ENCODE results near the gene ERG28. TPM values are rescaled to one million over a fixed set of nuclear protein-coding genes. Genes with fewer than 3 reads are reported as not detected.

ERG28 gene
- total RNA-seq, 1 experiment from 2014 or later, result 29.1 TPM

DNA sequence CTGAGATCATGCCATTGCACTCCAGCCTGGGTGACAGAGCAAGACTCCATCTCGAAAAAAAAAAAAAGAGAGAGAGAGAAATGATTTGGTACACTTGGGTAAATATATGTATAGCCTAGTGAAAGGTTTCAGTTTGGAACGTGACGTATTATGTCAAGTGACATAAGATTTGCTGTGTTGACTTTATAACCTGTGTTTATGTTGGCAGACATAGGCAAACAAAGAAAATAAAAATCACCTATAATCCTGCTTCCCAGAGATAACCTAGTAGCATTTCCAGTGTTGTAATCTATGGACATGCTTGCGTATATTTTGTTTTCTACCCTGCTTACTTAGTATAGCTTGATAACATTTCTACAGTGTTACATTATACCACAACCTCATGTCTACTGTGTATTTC lies 16.7 kb downstream of the ERG28 start:
- Histone ChIP-seq H3K4me2 (ENCODE audit: insufficient read depth, insufficient read length, low read length) (no peak overlapping the region), H3K27ac (ENCODE audit: insufficient read length, low read depth, low read length) (no peak overlapping the region)
- no peaks in the 10 kb centered on the region for H3K4me1 Mint-ChIP-seq

More for the DNA sequence above, 16.7 kb downstream of the ERG28 start:
- TF ChIP-seq, protein P1, sequence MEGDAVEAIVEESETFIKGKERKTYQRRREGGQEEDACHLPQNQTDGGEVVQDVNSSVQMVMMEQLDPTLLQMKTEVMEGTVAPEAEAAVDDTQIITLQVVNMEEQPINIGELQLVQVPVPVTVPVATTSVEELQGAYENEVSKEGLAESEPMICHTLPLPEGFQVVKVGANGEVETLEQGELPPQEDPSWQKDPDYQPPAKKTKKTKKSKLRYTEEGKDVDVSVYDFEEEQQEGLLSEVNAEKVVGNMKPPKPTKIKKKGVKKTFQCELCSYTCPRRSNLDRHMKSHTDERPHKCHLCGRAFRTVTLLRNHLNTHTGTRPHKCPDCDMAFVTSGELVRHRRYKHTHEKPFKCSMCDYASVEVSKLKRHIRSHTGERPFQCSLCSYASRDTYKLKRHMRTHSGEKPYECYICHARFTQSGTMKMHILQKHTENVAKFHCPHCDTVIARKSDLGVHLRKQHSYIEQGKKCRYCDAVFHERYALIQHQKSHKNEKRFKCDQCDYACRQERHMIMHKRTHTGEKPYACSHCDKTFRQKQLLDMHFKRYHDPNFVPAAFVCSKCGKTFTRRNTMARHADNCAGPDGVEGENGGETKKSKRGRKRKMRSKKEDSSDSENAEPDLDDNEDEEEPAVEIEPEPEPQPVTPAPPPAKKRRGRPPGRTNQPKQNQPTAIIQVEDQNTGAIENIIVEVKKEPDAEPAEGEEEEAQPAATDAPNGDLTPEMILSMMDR (conservative IDR thresholded peaks at IDR 0.05), result no peak
- no peak overlapping the region for H2BK20ac ChIP-seq (ENCODE audit: low read depth, low read length, poor library complexity, severe bottlenecking)
- H2BK5ac ChIP-seq (ENCODE audit: insufficient read length, low read length), result no peak overlapping the region
- H3K27me3 ChIP-seq (ENCODE audit: insufficient read depth, low read length), result no peaks in the 10 kb centered on the region
- no peak overlapping the region for H3K14ac ChIP-seq (ENCODE audit: insufficient read depth, low read length)
- no peak overlapping the region for H3K9ac ChIP-seq (ENCODE audit: extremely low read depth, insufficient read length, low read length)
- no peaks in the 10 kb centered on the region for H3K23me2 ChIP-seq (ENCODE audit: insufficient read length, low read depth, low read length, poor library complexity, severe bottlenecking)
- no peak overlapping the region for H3T11ph ChIP-seq (ENCODE audit: low read length)
- H3K79me1 ChIP-seq (ENCODE audit: insufficient read depth, low read depth, low read length, poor library complexity, severe bottlenecking), result no peaks in the 10 kb centered on the region
- Mint-ChIP-seq H3K9me3 (no peaks in the 10 kb centered on the region), H3K36me3 (ENCODE audit: insufficient read depth in 1 of 3, low read depth in 3 of 3) (peaks cover 0 to 12% (median 5%) of the 10 kb centered on the region in 3 experiments; a peak in 4 of 7 replicates), H3K27me3 (ENCODE audit: low read depth) (no peaks in the 10 kb centered on the region), H3K4me3 (no peak overlapping the region), H3K27ac (no peak overlapping the region)
- H3K79me2 ChIP-seq (ENCODE audit: insufficient read depth, low read length), result no peaks in the 10 kb centered on the region
- H3K23ac ChIP-seq (ENCODE audit: insufficient read length, low read depth, low read length), result no peak overlapping the region
- no peak for DNase-seq
- no peak overlapping the region for H4K5ac ChIP-seq (ENCODE audit: insufficient read length, low read depth, low read length)
- H4K20me1 ChIP-seq (ENCODE audit: control insufficient read depth, insufficient read depth, insufficient read length), result no peaks in the 10 kb centered on the region
- H3K4ac ChIP-seq (ENCODE audit: low read depth, low read length), result no peak overlapping the region
- no peak overlapping the region for H2AFZ ChIP-seq (ENCODE audit: low read length)
- H3K4me1 ChIP-seq (ENCODE audit: insufficient read depth, low read length), result no peaks in the 10 kb centered on the region
- no peak overlapping the region for H2BK120ac ChIP-seq (ENCODE audit: low read depth, low read length, poor library complexity, severe bottlenecking)
- H3K56ac ChIP-seq (ENCODE audit: insufficient read length, low read depth, low read length), result no peak overlapping the region
- H3K9me3 ChIP-seq (ENCODE audit: control insufficient read depth, low read depth, low read length), result no peaks in the 10 kb centered on the region
- H4K8ac ChIP-seq (replicated peaks; ENCODE audit: insufficient read length, low read depth, low read length), result no peak overlapping the region
- WGBS (ENCODE audit: extremely low coverage, insufficient read length, low lambda C conversion rate), result no CpG with 5 or more reads among the region's 4 CpGs
- no peak overlapping the region for H2BK15ac ChIP-seq (ENCODE audit: low read depth, low read length)
- no peak overlapping the region for H2AK5ac ChIP-seq (ENCODE audit: insufficient read length, low read length)
- H4K91ac ChIP-seq (ENCODE audit: insufficient read length, low read depth, low read length), result no peak overlapping the region
- H2BK12ac ChIP-seq (ENCODE audit: insufficient read length, low read depth, low read length), result no peak overlapping the region
- H3K18ac ChIP-seq (ENCODE audit: insufficient read length, low read depth, low read length), result no peak overlapping the region
